Transverse colon (tissue), 3 donors: ENCODE measurements around the gene LRIT3.

Source experiments
- EP300 ChIP-seq: sonication (generic); formaldehyde crosslinking; IDR thresholded peaks from one replicate; pipeline ENCODE4 v1.6.1; 2017; ENCODE audit warnings: antibody characterized with exemption, low read depth
- POLR2A ChIP-seq: fragments of 450-650 bp; IDR thresholded peaks from one replicate; pipeline ENCODE4 v1.6.1; 2016; ENCODE audit warnings: antibody characterized with exemption, mild to moderate bottlenecking, moderate library complexity
- TF ChIP-seq, protein P1 (sequence below), 5 experiments: fragments of 200-600 bp in 3 of 5; fragments of 450-650 bp in 2 of 5; sonication (generic) in 3 of 5; IDR thresholded peaks; 1 replicate in 2 of 5; 2 replicates in 3 of 5; pipeline ENCODE4 v1.5.1; 2016 to 2017; ENCODE audit warnings: antibody characterized with exemption in 5 of 5, inconsistent platforms in 3 of 5, mild to moderate bottlenecking in 2 of 5, moderate library complexity in 1 of 5

DNA sequence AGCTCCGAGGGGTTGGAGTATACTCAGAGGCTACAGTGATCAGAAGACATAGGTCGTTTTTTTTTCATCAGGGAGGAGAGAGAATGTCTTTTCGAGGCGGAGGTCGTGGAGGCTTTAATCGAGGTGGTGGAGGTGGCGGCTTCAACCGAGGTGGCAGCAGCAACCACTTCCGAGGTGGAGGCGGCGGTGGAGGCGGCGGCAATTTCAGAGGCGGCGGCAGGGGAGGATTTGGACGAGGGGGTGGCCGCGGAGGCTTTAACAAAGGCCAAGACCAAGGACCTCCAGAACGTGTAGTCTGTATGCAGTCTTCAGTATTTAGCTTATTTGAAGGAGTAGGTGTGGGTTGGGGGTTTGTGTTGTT, 31.8 kb upstream of the LRIT3 start:
- TF ChIP-seq, protein P1, sequence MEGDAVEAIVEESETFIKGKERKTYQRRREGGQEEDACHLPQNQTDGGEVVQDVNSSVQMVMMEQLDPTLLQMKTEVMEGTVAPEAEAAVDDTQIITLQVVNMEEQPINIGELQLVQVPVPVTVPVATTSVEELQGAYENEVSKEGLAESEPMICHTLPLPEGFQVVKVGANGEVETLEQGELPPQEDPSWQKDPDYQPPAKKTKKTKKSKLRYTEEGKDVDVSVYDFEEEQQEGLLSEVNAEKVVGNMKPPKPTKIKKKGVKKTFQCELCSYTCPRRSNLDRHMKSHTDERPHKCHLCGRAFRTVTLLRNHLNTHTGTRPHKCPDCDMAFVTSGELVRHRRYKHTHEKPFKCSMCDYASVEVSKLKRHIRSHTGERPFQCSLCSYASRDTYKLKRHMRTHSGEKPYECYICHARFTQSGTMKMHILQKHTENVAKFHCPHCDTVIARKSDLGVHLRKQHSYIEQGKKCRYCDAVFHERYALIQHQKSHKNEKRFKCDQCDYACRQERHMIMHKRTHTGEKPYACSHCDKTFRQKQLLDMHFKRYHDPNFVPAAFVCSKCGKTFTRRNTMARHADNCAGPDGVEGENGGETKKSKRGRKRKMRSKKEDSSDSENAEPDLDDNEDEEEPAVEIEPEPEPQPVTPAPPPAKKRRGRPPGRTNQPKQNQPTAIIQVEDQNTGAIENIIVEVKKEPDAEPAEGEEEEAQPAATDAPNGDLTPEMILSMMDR (IDR thresholded peaks at IDR 0.05) = no peak
- TF ChIP-seq POLR2A = no peak
- no peak for TF ChIP-seq EP300
